Thymus (tissue), 11 donors: ENCODE data around the gene CD93. TPM values are rescaled to one million over a fixed set of nuclear protein-coding genes. Genes with fewer than 3 reads are reported as not detected.

Experiments used
- DNase-seq, 9 donors: peaks; one replicate each; pipeline ENCODE4 v3.0.0-alpha.2; 2013; ENCODE audit warnings: low spot score in 9 of 9, low read depth in 6 of 9, missing footprints in 1 of 9
- H3K27ac ChIP-seq, 2 donors: one replicate each; pipeline ENCODE4 v1.5.1; 2013; ENCODE audit warnings: control low read depth in 1 of 2, low read depth in 1 of 2, low read length in 1 of 2, mild to moderate bottlenecking in 1 of 2, moderate library complexity in 1 of 2
- H3K27me3 ChIP-seq, 2 donors: one replicate each; pipeline ENCODE4 v1.5.1; 2013; ENCODE audit warnings: low read length in 1 of 2; ENCODE audit not compliant: control insufficient read depth in 2 of 2, insufficient read depth in 1 of 2
- H3K36me3 ChIP-seq, 2 donors: one replicate each; pipeline ENCODE4 v1.5.1; 2013; ENCODE audit warnings: low read length in 1 of 2, mild to moderate bottlenecking in 1 of 2, moderate library complexity in 1 of 2; ENCODE audit not compliant: control insufficient read depth in 2 of 2, insufficient read depth in 2 of 2
- H3K4me1 ChIP-seq, 2 donors: one replicate each; pipeline ENCODE4 v1.5.1; 2013; ENCODE audit warnings: low read length in 2 of 2; ENCODE audit not compliant: control insufficient read depth in 2 of 2, insufficient read depth in 2 of 2
- H3K4me3 ChIP-seq, 2 donors: one replicate each; pipeline ENCODE4 v1.5.1; 2013; ENCODE audit warnings: low read length in 2 of 2, control low read depth in 1 of 2, mild to moderate bottlenecking in 1 of 2
- H3K9me3 ChIP-seq, 2 donors: one replicate each; pipeline ENCODE4 v1.5.1; 2013; ENCODE audit warnings: low read length in 1 of 2, mild to moderate bottlenecking in 1 of 2; ENCODE audit not compliant: control insufficient read depth in 2 of 2, insufficient read depth in 1 of 2
- WGBS: extraction: QIAGEN DNeasy Blood & Tissue Kit; methylation state at CpG from one replicate; pipeline ENCODE4 v1.1.7; 2013; 5-methylcytosine and 5-hydroxymethylcytosine counted together
- polyA plus RNA-seq: library from polyadenylated mRNA; stranded (reverse); fragments of 200-250 nt; gene quantifications from one replicate; pipeline ENCODE4 v1.2.3, GENCODE V29; 2013
- total RNA-seq: library from RNA; stranded (reverse); fragments of 120-200 nt; gene quantifications from one replicate; pipeline ENCODE4 v1.2.4, GENCODE V29; 2013
- donor health status: healthy.

CD93 gene
- total and polyA plus RNA-seq, 2 donors, result 16.4 to 19.8 TPM

DNA sequence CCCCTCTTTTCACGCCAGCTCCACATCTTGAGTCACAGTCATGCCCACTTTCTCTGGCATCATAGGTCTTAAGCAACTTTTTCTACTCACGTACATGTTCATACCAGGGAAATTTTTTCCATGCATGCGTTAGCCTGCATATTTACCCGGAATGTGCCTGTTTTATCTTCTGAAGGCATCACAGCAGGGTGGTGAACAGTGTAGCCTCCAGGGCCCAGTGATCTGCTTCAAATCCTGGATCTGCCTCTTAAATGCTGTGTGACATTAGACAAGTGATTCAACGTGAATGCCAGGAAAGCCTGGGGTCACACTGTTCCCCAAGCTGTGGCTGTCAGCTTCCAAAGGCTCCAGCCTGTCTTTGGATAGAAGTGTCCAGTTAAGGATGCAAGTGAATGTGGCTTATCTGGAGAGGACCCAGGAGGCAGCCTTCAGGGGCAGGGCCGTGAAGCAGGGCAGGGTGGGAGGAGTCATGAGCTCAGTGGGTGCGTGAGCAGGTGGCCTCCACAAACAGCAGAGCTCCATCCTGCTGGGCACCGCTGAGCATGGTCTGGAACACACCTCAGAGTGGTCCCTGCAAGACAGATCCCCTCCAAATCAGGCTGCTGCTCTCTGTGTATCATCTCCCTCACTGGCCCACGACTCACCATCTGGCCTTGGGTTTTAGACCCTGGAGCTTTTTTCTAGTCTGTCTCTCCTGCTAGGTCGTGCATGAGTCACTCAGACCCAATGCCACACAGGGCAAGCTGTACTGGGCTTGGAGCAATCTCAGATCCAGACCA is 30.4 kb upstream of the CD93 start:
- Histone ChIP-seq H3K27ac (no peak overlapping the region), H3K9me3 (no peaks in the 10 kb centered on the region), H3K27me3 (no peaks in the 10 kb centered on the region), H3K4me3 (no peak overlapping the region), H3K36me3 (no peaks in the 10 kb centered on the region), H3K4me1 (peaks cover 5 to 29% of the 10 kb centered on the region in 2 donors)
- WGBS, result 85% methylated on average over 10 of the region's 10 CpGs
- DNase-seq, result no peak

DNA sequence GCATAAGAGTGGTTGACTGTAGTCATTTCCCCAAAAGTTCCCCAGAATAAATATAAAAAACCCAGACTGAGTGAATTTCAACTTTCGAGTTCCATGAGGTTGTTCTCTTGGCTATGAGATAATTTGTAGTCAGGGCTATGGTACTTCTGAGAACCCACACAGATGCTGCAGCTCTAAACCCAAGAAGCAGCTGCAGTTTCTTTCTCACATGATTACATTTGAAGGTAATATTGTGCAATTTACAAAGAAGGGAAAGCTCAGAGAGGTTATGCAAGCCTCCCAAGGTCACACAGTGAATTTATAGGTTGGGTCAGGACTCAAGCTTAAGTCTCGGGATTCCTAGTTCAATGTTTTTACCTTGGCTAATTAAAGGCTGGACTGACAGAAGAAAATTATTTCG is 29.7 kb upstream of the CD93 start:
- Histone ChIP-seq H3K4me1 (peaks cover under 1 to 26% of the 10 kb centered on the region in 2 donors), H3K36me3 (no peaks in the 10 kb centered on the region), H3K4me3 (no peak overlapping the region), H3K9me3 (no peaks in the 10 kb centered on the region), H3K27ac (no peak overlapping the region), H3K27me3 (no peaks in the 10 kb centered on the region)
- DNase-seq, result no peak
- WGBS, result 91% methylated on average over 3 of the region's 3 CpGs

DNA sequence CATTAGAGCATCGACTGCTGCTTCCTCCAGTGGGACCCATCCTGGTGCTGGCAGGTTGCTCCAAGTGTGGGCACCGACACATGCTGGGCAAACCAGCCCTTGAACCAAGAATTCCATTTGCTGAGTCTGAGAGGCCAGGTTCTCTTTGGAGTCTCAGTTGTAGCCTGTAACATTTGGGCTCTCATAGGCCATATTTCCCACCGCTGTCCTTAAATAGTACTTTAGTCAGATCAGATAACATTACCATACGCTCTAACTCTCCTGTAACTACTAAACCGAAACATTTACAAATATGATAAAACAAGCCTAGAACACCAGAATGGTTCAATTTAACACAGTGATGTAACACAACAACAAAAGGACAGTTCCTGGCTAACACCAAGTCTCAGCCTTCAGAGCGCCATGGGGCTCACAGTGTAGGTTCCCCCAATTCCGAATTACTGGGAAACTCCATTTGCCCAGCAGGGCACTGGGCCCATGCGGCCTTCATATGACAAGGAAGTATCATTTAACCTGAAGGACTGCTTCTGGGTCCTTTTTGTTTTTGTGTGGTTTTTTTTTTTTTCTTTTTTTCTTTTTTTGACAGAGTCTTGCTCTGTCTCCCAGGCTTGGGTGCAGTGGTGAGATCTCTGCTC is 28.4 kb upstream of the CD93 start:
- no peak for DNase-seq
- WGBS, result 95% methylated on average over 8 of the region's 8 CpGs
- Histone ChIP-seq H3K36me3 (no peaks in the 10 kb centered on the region), H3K9me3 (no peaks in the 10 kb centered on the region), H3K27ac (no peak overlapping the region), H3K4me1 (peaks cover 0 to 25% of the 10 kb centered on the region in 2 donors), H3K27me3 (no peaks in the 10 kb centered on the region), H3K4me3 (no peak overlapping the region)

DNA sequence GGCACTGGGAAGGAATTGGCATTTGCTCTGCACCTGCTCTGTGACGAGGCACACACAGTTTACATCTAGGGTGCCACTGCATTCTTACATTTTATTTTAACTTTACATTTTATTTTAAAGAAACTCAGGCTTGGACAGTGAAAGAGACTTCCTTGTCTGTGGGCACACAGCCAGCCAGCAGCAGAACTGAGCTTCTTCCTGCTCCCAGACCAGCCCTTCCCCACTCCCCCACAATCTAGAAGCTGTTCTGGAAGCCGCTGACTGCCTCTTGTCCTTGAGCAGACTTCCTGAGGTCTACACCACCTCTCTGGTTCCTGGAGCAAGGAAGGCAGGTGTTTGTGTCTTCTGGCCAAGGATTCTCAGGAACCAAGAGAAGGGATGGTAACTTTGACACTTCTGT is 27.9 kb upstream of the CD93 start:
- H3K4me3 ChIP-seq, result no peak overlapping the region
- no peak overlapping the region for H3K27ac ChIP-seq
- no peak for DNase-seq
- WGBS, result 52% methylated on average over 2 of the region's 2 CpGs
- no peaks in the 10 kb centered on the region for H3K9me3 ChIP-seq
- H3K4me1 ChIP-seq, result peaks cover 0 to 24% of the 10 kb centered on the region in 2 donors
- no peaks in the 10 kb centered on the region for H3K27me3 ChIP-seq
- no peaks in the 10 kb centered on the region for H3K36me3 ChIP-seq

DNA sequence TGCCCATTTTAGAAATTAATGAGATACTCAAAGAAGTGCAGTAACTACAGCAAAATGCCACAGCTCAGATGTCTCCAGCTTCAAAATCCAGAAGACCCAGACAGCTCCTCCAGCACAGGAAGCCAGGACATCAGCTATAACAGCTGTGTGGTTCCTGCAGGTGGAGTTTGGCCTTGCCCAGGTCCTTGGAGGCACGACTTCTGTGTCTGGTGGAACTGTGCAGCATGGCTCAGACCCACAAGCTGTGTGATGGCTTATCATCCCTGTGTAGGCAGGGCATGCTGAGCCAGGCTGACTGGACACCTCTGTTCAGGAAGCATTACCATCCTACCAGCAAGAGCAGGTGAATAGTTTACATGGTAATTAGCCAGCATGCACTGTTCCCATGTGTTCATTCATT is 26.5 kb upstream of the CD93 start:
- WGBS, result 4% methylated on average over 1 of the region's 1 CpG
- Histone ChIP-seq H3K4me1 (peaks cover 0 to 24% of the 10 kb centered on the region in 2 donors), H3K36me3 (no peaks in the 10 kb centered on the region), H3K27me3 (no peaks in the 10 kb centered on the region), H3K9me3 (no peaks in the 10 kb centered on the region), H3K27ac (no peak overlapping the region), H3K4me3 (no peak overlapping the region)
- no peak for DNase-seq

DNA sequence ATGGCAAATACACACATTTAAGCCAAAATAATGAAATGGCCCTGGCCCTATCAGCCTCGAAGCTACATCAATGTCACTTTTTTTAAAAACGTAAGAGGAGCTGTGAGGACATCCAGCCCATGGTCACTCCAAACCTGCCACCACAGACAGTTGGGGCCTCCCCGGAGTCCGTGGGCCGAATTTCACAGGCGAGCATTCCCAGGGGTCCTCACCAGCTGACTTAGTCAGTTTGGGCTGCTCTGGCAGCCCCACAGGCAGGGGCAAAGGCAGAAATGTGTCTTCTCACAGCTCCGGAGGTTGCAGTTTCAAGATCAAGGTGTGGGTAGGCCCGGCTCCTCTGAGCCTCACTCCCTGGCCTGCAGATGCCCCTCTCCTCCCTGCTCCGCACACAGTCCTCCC is 25.8 kb upstream of the CD93 start:
- H3K4me3 ChIP-seq, result no peak overlapping the region
- no peak for DNase-seq
- no peaks in the 10 kb centered on the region for H3K9me3 ChIP-seq
- peaks cover 0 to 24% of the 10 kb centered on the region in 2 donors for H3K4me1 ChIP-seq
- H3K27me3 ChIP-seq, result no peaks in the 10 kb centered on the region
- no peaks in the 10 kb centered on the region for H3K36me3 ChIP-seq
- WGBS, result 95% methylated on average over 9 of the region's 9 CpGs
- H3K27ac ChIP-seq, result no peak overlapping the region

DNA sequence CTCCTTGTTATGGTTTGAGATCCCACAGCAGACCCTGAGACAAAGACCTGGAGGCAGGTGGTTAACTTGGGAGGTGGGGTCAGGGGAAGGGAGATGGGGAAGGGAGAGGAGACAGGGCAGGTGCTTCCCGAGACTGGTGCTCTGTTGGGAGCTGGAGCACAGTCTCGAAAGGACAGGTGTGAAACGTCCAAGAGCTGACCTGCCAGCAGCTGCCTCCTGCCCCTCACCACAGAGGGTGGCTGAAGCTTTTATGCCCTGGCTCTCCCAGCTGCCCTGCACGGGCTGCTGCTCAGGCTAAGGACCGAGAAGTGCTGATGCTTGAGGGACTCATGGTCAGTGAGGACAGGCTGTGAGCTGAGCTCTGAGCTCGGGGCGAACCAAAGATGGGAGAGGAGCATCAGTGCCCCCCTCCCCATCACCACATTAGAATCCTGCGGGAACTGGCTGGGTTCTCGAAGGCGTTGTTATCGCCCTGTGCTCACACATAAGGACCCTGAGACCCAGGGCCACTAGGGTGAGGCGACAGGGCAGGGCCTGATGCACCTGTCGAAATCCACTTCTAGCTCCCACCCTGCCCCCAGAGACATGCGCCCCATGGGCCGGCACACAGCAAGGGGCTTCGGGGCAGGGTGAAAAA is 25.3 kb upstream of the CD93 start:
- no peak overlapping the region for H3K4me3 ChIP-seq
- 95% methylated on average over 16 of the region's 16 CpGs for WGBS

DNA sequence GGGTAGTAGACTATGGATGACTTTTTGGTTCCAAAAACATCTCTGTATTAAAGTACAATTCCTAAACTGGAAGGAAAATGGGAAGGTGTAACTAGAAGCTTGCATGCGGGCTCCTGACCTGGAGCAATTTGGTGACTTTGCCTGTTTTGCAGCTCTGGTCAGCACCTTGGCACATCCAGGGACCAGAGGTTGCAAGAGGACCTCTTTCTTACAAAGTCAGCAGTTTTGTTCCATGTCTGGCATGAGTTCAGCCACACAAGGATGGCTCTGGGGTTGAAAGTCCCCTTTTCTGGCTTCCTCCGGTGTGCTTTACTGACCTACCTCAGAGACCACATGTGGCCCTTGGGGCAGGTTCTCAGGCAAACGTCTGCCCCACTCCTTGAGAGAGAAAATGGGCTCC is 22.7 kb upstream of the CD93 start:
- no peak overlapping the region for H3K27ac ChIP-seq
- peaks cover 0 to 22% of the 10 kb centered on the region in 2 donors for H3K4me1 ChIP-seq
- DNase-seq, result no peak
- H3K4me3 ChIP-seq, result no peak overlapping the region
- no peaks in the 10 kb centered on the region for H3K9me3 ChIP-seq
- no peaks in the 10 kb centered on the region for H3K36me3 ChIP-seq
- 97% methylated on average over 3 of the region's 3 CpGs for WGBS
- H3K27me3 ChIP-seq, result no peaks in the 10 kb centered on the region

More for the DNA sequence above, 25.3 kb upstream of the CD93 start:
- H3K9me3 ChIP-seq, result no peaks in the 10 kb centered on the region
- peaks cover 0 to 24% of the 10 kb centered on the region in 2 donors for H3K4me1 ChIP-seq
- H3K27me3 ChIP-seq, result no peaks in the 10 kb centered on the region
- no peaks in the 10 kb centered on the region for H3K36me3 ChIP-seq
- no peak overlapping the region for H3K27ac ChIP-seq
- no peak for DNase-seq

DNA sequence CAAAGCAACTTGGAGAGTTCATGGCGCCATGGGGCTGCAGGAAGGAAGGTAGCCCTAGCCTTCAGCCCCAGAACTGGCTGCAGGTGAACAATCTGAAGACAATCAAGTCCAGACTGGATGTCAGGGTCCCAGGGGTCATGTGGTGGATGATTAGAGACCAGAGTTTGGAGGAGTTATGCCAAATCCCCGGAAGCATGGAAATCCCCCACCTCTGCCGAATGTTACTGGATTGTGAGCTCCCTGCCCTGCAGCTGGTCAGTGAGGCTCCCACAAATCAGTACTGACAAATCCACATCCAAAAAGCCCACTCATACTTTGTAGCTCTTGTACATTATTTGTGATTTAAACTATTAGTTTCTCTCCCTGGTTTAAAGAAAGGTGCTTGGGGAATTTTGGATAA is 21.3 kb upstream of the CD93 start:
- no peak overlapping the region for H3K4me3 ChIP-seq
- H3K27me3 ChIP-seq, result no peaks in the 10 kb centered on the region
- no peaks in the 10 kb centered on the region for H3K9me3 ChIP-seq
- 93% methylated on average over 3 of the region's 3 CpGs for WGBS
- no peaks in the 10 kb centered on the region for H3K36me3 ChIP-seq
- H3K4me1 ChIP-seq, result peaks cover 0 to 10% of the 10 kb centered on the region in 2 donors
- no peak for DNase-seq
- H3K27ac ChIP-seq, result no peak overlapping the region
